K562 (cell line): ENCODE measurements around the gene CRYGC. TPM values are rescaled to one million over a fixed set of nuclear protein-coding genes. Genes with fewer than 3 reads are reported as not detected.

Experiments used
- ATAC-seq: fragments of 200-7000 bp; cut with Tn5 transposase; 3 replicates; pipeline ENCODE4 v1.9.1; 2020; ENCODE audit warnings: moderate library complexity
- BruUV-seq: library from RNA; stranded (reverse); fragments of 400-500 nt; replicated peaks from 2 replicates; lab custom pipeline; 2021; lab: Mats Ljungman, UMichigan
- CTCF ChIA-PET: fragments of 300-600 bp; formaldehyde crosslinking; extraction: SDS; loops from one replicate; lab custom pipeline; 2021; ENCODE audit warnings: low intra/inter-chr PET ratio; lab: Yijun Ruan, JAX
- POLR2A ChIA-PET: fragments of 300-600, 350-650 bp; sonication (Branson Sonifier 250); formaldehyde crosslinking; extraction: SDS; loops from one replicate; lab custom pipeline; 2021; ENCODE audit warnings: antibody characterized with exemption, inconsistent platforms; lab: Yijun Ruan, JAX
- DNase-seq, 4 experiments: peaks; one replicate each; pipeline versions ENCODE4 v3.0.0 to v3.0.0-alpha.2; 2011 to 2018; ENCODE audit warnings: low spot score in 3 of 4, mixed read lengths in 3 of 4; ENCODE audit errors: extremely low read depth in 1 of 4
- FAIRE-seq: peaks from 2 replicates; lab custom pipeline; 2011; peaks lifted over from hg19 to GRCh38; lab: Jason Lieb, UNC
- H2AFZ ChIP-seq: 2 replicates; pipeline ENCODE4 v1.6.0; 2011; ENCODE audit warnings: low read depth, low read length, control low read depth, inconsistent platforms
- H3K27ac ChIP-seq: fragments of 200-600 bp; 3 replicates; pipeline ENCODE4 v1.8.0; 2011; ENCODE audit warnings: low read depth, mild to moderate bottlenecking, control low read depth, inconsistent platforms, low read length, moderate library complexity, mixed read lengths; ENCODE audit errors: extremely low read depth
- H3K27me3 ChIP-seq, 2 experiments: fragments of 300-600 bp in 1 of 2; 2 replicates in 1 of 2; 3 replicates in 1 of 2; pipeline versions ENCODE4 v1.6.0 to v1.8.0; 2011; ENCODE audit warnings: inconsistent platforms in 2 of 2, low read length in 2 of 2, mild to moderate bottlenecking in 1 of 2, mixed read lengths in 1 of 2, moderate library complexity in 1 of 2; ENCODE audit not compliant: control insufficient read depth in 2 of 2, insufficient read depth in 2 of 2
- H3K36me3 ChIP-seq: fragments of 300-600 bp; 3 replicates; pipeline ENCODE4 v1.8.0; 2011; ENCODE audit warnings: mild to moderate bottlenecking, low read length, inconsistent platforms; ENCODE audit not compliant: control insufficient read depth, insufficient read depth
- H3K4me1 ChIP-seq, 2 experiments: fragments of 200-600 bp in 1 of 2; replicated peaks in 1 of 2; 2 replicates in 1 of 2; 3 replicates in 1 of 2; pipeline versions ENCODE4 v1.5.1 to v1.8.0; 2011; ENCODE audit warnings: inconsistent platforms in 2 of 2, low read length in 2 of 2, mild to moderate bottlenecking in 1 of 2, mixed read lengths in 1 of 2, moderate library complexity in 1 of 2; ENCODE audit not compliant: control insufficient read depth in 2 of 2, insufficient read depth in 2 of 2
- H3K4me2 ChIP-seq: 2 replicates; pipeline ENCODE4 v1.6.1; 2011; ENCODE audit warnings: low read length, control low read depth, inconsistent platforms, mixed read lengths; ENCODE audit not compliant: insufficient read depth
- H3K4me3 ChIP-seq: fragments of 200-600 bp; sonication (generic), shearing (Covaris generic); 2 replicates; pipeline ENCODE4 v1.5.1; 2016; ENCODE audit warnings: control low read depth, inconsistent platforms
- H3K79me2 ChIP-seq: fragments of 200-600 bp; 3 replicates; pipeline ENCODE4 v1.8.0; 2011; ENCODE audit warnings: low read length, inconsistent platforms; ENCODE audit not compliant: control insufficient read depth, insufficient read depth
- H3K9ac ChIP-seq, 2 experiments: 2 replicates each; pipeline versions ENCODE4 v1.6.0 to v1.6.1; 2011; ENCODE audit warnings: low read depth in 2 of 2, low read length in 2 of 2, control low read depth in 1 of 2, inconsistent platforms in 1 of 2, mild to moderate bottlenecking in 1 of 2, mixed read lengths in 1 of 2; ENCODE audit not compliant: insufficient read depth in 1 of 2
- H3K9me1 ChIP-seq: one replicate; pipeline ENCODE4 v1.6.0; 2011; ENCODE audit warnings: inconsistent platforms, mild to moderate bottlenecking, low read length, moderate library complexity; ENCODE audit not compliant: control insufficient read depth, insufficient read depth
- H3K9me3 ChIP-seq: replicated peaks from 2 replicates; pipeline ENCODE4 v1.5.1; 2011; ENCODE audit warnings: low read depth, low read length, inconsistent platforms; ENCODE audit not compliant: control insufficient read depth, insufficient read depth
- H4K20me1 ChIP-seq: replicated peaks from 2 replicates; pipeline ENCODE4 v1.6.1; 2011; ENCODE audit warnings: low read length, inconsistent platforms, mixed read lengths; ENCODE audit not compliant: control insufficient read depth, insufficient read depth
- FOS ChIP-seq: IDR thresholded peaks from 3 replicates; pipeline ENCODE4 v1.6.1; 2011; ENCODE audit not compliant: insufficient read length; ENCODE audit errors: extremely low read depth
- HDAC2 ChIP-seq: fragments of 450-650 bp; IDR thresholded peaks from 2 replicates; pipeline ENCODE4 v1.6.1; 2016; ENCODE audit warnings: mild to moderate bottlenecking
- HMG20B ChIP-seq: fragments of 250-450 bp; sonication (Bioruptor Pico); IDR thresholded peaks from 2 replicates; pipeline ENCODE4 v1.5.0; 2021; ENCODE audit warnings: mild to moderate bottlenecking
- TGIF2 ChIP-seq: sonication (generic); formaldehyde crosslinking; IDR thresholded peaks from 2 replicates; pipeline ENCODE4 v1.8.1; 2022; ENCODE audit warnings: mild to moderate bottlenecking, missing genetic modification reagents, moderate library complexity
- XRCC5 ChIP-seq: fragments of 200-400 bp; formaldehyde crosslinking; IDR thresholded peaks from 2 replicates; pipeline ENCODE4 v1.6.1; 2017; ENCODE audit warnings: low read depth, mild to moderate bottlenecking, low read length
- ZNF212 ChIP-seq: fragments of 450-650 bp; formaldehyde crosslinking; IDR thresholded peaks from 2 replicates; pipeline ENCODE4 v1.4.0; 2020; ENCODE audit warnings: mild to moderate bottlenecking
- WGBS: fragments of 100-300 bp; shearing (Covaris generic); methylation state at CpG from one replicate; pipeline ENCODE4 v1.1.6; 2016; ENCODE audit warnings: low coverage, mixed read lengths; ENCODE audit not compliant: insufficient coverage; ENCODE audit errors: missing lambda C conversion rate; 5-methylcytosine and 5-hydroxymethylcytosine counted together
- in situ Hi-C: fragments of 300-500 bp; cut with MboI; formaldehyde crosslinking; loops from 4 replicates; pipeline ENCODE4 v1.15.0; 2018; ENCODE audit warnings: inconsistent platforms, mixed read lengths
- intact Hi-C: fragments of 100-400 bp; cut with micrococcal nuclease; formaldehyde crosslinking; loops from 2 replicates; pipeline ENCODE4 v1.14.2; 2022
- polyA plus RNA-seq, 8 experiments: library from polyadenylated mRNA; depleted of rRNA in 4 of 8; stranded (reverse) in 5 of 8; unstranded in 3 of 8; fragments of >200 nt; fragmentation: Nextera tagmentation in 2 of 8; fragmentation: Illumina TruSeq in 1 of 8; extraction: Ambion mirVana in 2 of 8; extraction: Trizol in 1 of 8; gene quantifications; 2 replicates each; pipeline versions ENCODE4 v1.2.1 to v1.2.3, GENCODE V29; 2011 to 2014; ENCODE audit warnings: inconsistent platforms in 1 of 8, missing spikeins in 1 of 8
- total RNA-seq, 7 experiments: library from RNA; depleted of rRNA in 6 of 7; stranded (reverse); fragments of >200 nt in 6 of 7; fragmentation: Illumina TruSeq in 2 of 7; extraction: Trizol in 2 of 7; gene quantifications; 2 replicates each; pipeline versions ENCODE4 v1.2.1 to v1.2.3, GENCODE V29; 2011 to 2021; ENCODE audit warnings: low replicate concordance in 1 of 7

CRYGC gene
- total and polyA plus RNA-seq, 9 of the 15 experiments (the other 6 are each of a cell fraction or from before 2014, with no cell fraction given), result not detected

GRCh38 chr2:208175840-208176153 lies 46.2 kb upstream of the CRYGC start:
- Histone ChIP-seq H3K27ac (no peak overlapping the region), H3K4me1 (peaks cover 6 to 18% of the 10 kb centered on the region in 2 experiments; a peak in 3 of 5 replicates), H3K9me3 (no peaks in the 10 kb centered on the region; the same call in 1 of the 2 replicates), H3K27me3 (no peaks in the 10 kb centered on the region), H3K36me3 (no peaks in the 10 kb centered on the region), H3K9me1 (no peaks in the 10 kb centered on the region), H3K9ac (no peak overlapping the region; a peak in 1 of 4 replicates), H3K79me2 (no peaks in the 10 kb centered on the region), H4K20me1 (no peaks in the 10 kb centered on the region), H3K4me2 (no peak overlapping the region), H2AFZ (peak overlapping the region; percentile 71), H3K4me3 (no peak overlapping the region)
- TF ChIP-seq FOS (no peak), HMG20B (CRISPR knock-in tag) (no peak), ZNF212 (CRISPR knock-in tag) (no peak), XRCC5 (no peak), HDAC2 (no peak), TGIF2 (CRISPR knock-in tag) (no peak)
- DNase-seq (no peak), ATAC-seq (no peak), FAIRE-seq (no peak)
- intact Hi-C loops, result loop anchor here (1.0 to 10.0 kb wide), 4 partner anchors 73 to 199 kb away; no protein-coding TSS in a partner anchor
- POLR2A ChIA-PET, result interaction anchor here (0.6 to 1.4 kb wide), 3 partner anchors 8 to 419 kb away, joined by 3 to 6 read pairs (median 3); no protein-coding TSS in a partner anchor
- 69% methylated on average over 5 of the region's 6 CpGs for WGBS
- CTCF ChIA-PET, result interaction anchor here (1.3 kb wide), 1 partner anchor 79 kb away, joined by 3 read pairs; the partner anchor contains the start of gene IDH1
- in situ Hi-C loops, result no loop called here
- no TSS peak for BruUV-seq
